G401.6 (cell line): ENCODE data around the gene PHOSPHO2.

Experiments used
- FAIRE-seq: peaks from 2 replicates; lab custom pipeline; 2012; peaks lifted over from hg19 to GRCh38; lab: Jason Lieb, UNC

The PHOSPHO2 gene

GRCh38 chr2:169694113-169694893 is at the start of gene PHOSPHO2, which contains the start of gene CFAP210:
TSS of gene PHOSPHO2 (plus strand) at chr2:169694469. CDS start at chr2:169700972, 6,503 bp downstream.
TSS of gene CFAP210 (minus strand) at chr2:169694405. CDS start at chr2:169694327, 78 bp downstream.
- FAIRE-seq: peak; percentile 95

GRCh38 chr2:169647496-169647895 is 46.8 kb upstream of the PHOSPHO2 start:
- no peak for FAIRE-seq

- no peak for FAIRE-seq
Measured at GRCh38 chr2:169649278-169649677, 45.0 kb upstream of the PHOSPHO2 start.

DNA sequence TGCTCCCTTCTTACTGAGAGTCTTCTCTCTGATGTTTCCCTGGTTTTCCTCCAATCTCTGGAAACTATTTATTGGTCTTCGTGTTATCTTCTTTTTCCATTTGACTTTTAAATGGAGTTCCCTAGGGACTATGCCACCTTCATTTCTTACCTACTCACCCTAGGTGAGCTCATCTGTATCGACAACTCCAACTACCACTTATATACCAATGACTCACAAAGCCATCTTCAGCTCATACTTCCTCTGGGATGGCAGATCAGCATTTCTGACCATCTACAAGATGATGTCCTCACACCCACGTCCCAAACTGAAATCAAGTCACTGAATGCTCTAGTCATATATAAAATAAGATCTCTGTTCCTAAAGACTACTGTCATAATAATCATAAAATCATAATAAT is 40.6 kb upstream of the PHOSPHO2 start:
- no peak for FAIRE-seq

- no peak for FAIRE-seq
Measured at GRCh38 chr2:169656164-169656563, 38.1 kb upstream of the PHOSPHO2 start.

DNA sequence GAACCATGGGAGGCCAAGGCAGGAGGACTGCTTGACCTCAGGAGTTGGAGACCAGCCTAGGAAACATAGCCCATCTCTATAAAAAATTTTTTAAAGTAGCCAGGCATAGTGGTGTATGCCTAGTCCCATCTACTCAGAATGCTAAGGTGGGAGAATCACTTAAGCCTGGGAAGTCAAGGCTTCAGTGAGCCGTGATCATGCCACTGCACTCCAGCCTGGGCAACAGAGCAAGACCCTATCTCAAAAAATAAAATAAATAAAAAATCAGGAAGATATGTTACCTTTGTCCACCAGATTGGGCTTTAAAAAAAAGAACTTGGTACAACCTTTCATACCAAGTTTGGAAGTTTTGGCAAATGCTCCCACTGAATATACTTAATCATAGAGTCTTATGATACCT is 35.4 kb upstream of the PHOSPHO2 start:
- no peak for FAIRE-seq

DNA sequence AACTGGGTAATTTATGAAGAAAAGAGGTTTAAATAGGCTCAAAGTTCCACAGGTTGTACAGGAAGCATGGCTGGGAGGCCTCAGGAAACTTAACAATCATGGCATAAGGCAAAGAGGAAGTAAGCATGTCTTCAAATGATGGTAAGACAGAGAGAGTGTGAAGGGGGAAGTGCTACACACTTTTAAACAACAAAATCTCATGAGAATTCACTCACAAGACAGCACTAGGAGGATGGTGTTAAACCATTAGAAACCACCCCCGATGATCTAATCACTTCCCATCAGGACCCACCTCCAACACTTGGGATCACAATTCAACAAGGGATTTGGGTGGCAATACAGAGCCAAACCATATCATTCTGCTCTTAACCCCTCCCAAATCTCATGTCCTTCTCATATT is 34.9 kb upstream of the PHOSPHO2 start:
- no peak for FAIRE-seq

DNA sequence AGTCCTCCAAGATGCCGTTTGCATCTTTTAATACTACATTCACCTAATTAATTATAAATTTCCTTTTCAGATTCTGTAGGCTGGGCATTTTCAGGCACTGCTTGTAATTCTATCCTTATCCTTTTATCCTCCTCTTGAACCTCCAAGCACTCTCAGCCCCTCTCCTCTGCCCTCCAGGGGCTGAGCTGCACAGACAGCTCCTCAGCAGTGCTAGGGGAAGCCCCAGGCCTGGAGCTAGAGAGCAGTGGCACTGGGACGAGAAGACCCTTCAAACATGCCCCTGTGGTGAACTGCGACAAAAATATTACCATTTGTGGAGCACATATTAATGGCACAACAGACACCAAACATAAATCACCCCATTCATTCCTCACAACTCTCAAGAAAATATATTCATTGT is 33.0 kb upstream of the PHOSPHO2 start:
- no peak for FAIRE-seq

DNA sequence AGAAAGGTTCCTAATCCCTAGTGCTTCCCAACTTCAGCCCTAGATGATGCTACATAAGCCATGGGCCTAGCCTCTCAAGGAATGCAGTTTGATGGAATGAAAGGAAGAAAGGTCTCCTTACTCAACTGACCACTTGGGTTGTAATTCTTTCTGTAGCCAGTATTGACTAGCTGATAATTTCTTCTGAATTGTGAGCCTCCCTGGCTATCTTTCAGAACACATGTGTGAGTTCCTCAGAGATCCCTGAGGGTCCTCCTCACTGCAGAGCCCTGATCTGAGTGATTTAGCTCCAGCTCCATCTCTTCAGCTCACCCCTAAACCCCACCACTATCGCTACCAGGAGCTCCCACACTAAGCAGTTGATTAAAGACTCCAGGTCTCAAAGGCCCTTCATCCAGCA is 31.5 kb upstream of the PHOSPHO2 start:
- no peak for FAIRE-seq

GRCh38 chr2:169663247-169663646 is 31.0 kb upstream of the PHOSPHO2 start:
- no peak for FAIRE-seq

GRCh38 chr2:169664600-169664977 is 29.7 kb upstream of the PHOSPHO2 start:
- FAIRE-seq: no peak

- FAIRE-seq: no peak
Measured at GRCh38 chr2:169664978-169665930, 29.0 kb upstream of the PHOSPHO2 start.

DNA sequence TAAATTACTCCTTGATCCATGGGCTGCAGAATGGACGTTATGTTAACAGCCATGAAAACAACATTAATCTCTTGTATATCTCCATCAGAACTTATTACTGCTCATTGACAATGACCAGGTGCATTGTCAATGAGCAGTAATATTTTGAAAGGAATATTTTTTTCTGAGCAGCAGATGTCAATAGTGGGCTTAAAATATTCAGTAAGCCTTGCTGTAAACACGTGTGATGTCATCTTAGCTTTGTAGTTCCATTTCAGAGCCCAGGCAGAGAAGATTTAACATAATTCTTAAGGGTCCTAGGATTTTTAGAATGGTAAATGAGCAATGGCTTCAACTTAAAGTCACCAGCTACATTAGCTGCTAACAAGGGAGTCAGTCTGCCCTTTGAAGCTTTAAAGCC is 26.7 kb upstream of the PHOSPHO2 start:
- FAIRE-seq: no peak

DNA sequence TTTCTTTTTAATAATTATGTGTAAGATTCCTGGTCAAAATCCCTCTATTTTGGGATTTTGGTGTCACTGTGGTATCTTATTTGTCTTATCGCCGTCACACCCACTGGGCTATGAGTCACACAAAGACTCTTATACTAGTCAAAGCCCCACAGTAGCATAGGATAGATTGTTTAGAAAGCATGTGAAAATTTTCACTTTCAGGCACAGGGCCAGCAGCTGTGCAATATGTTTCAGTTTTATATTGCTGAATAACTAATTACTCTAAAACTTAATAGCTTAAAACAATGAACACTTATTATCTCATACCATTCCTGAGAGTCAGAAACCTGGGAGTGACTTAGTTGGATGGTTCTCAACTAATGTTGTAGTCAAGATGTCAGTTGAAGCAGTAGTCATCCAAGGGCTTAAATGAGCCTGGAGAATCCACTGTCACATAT is 24.0 kb upstream of the PHOSPHO2 start:
- FAIRE-seq: no peak

- no peak for FAIRE-seq
Measured at GRCh38 chr2:169670937-169671336, 23.3 kb upstream of the PHOSPHO2 start.

DNA sequence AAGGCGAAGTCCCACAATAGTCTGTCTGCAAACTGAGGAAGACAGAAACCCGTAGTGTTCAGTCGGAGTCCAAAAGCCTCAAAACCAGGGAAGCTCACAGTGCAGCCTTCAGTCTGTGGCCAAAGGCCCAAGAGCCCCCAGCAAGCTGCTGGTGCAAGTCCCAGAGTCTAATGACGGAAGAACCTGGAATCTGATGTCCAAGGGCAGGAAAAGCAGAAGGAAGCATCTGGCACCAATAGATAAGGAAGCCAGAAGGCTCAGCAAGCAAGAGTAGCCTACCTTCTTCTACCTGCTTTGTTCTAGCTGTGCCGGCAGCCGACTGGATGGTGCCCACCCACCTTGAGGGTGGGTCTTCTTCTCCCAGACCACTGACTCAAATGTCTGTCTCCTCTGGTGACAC is 21.9 kb upstream of the PHOSPHO2 start:
- FAIRE-seq: no peak

DNA sequence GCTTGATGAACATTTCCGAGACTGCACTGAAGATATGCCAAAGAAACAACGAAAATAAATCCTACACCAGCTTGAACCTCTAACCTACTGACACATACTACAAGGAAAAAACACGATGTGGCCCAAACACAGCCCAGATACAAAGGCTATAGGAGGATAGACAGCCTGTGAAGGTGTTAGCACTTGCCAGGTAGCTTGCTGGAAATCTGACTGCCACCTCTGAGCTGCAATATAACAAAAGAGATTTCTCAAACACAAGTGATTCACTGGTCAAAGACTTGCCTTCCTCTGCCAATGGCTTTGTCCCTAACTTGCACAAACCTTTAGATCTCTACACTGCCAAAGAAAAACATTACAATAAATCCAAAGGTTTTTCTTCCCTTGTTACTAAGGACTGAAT is 21.2 kb upstream of the PHOSPHO2 start:
- FAIRE-seq: no peak

GRCh38 chr2:169673921-169674320 is 20.3 kb upstream of the PHOSPHO2 start:
- FAIRE-seq: no peak

DNA sequence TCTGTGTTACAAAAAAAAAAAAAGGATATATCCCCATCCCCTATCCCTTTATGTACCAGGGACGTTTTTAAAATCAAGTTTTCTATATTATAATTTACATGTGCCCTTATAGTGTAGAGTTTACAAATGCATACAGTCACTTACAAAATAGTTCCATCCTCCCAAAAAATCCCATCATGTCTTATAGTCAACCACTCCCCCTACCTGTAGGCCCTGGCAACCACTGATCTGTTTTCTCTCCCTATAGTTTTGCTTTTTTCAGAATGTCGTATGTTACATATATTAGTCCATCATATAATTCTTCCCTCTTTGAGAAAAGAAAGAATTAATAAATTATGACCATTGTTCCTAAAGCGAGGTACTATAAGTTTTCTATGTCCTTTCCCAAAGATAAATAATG is 17.9 kb upstream of the PHOSPHO2 start:
- FAIRE-seq: peak; percentile 23

DNA sequence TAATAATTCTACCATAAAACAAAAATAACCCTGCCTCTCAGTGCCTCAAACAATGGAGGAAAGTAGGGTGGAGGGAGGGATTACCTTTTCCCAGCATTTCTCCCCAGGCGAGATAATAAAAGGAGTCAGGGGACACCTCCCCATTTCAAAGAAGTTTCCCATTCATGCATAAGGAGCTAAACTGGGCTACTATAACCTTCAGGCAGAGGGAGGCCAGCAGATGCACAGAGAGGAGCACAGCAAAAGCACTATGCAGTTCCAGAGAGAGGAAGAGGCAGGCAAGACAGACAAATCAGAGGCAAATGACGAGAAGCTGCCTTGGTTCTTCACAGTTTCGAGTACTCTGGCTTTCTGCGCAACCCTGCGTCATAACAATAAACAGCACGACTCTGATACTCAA is 17.4 kb upstream of the PHOSPHO2 start:
- no peak for FAIRE-seq

DNA sequence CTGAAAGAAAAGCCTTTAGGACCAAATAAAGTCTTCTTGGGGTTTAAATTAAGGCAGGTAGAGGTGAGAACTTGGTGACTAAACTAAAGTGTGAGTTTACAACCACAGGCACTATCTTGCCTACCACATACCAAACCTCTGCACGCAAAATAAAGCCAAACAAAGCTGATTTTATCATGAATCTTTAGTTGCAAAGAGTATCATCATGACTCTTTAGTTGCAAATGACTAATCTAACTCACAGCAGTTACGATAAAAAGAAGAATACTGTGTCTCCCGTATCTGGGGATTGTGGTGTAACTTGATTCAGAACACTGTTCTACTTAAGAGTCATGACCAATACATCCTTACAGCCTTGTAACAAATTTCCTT is 11.2 kb upstream of the PHOSPHO2 start:
- no peak for FAIRE-seq

- no peak for FAIRE-seq
Measured at GRCh38 chr2:169683425-169684134, 10.7 kb upstream of the PHOSPHO2 start.

DNA sequence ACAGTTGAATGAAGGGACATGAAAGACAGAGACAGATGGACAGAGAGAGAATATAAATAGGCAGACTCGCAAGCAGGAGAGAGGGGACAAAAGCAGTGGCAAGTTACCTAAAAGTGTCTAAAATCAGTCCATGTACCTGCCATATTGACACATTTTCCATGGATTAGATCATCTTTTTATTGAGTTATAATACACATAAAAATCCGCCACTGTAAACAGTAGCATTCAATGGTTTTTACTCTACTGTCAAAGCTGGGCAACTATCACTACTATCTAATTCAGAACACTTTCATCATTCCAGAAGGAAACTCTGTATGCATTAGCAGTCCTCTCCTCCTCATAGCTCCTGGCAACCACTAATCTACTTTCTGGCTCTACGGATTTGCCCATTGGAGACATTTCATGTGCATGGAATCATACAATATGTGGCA is 10.1 kb upstream of the PHOSPHO2 start:
- no peak for FAIRE-seq
